SK-MEL-5 (cell line): Measurements from ENCODE around the gene PAK1. TPM values are rescaled to one million over a fixed set of nuclear protein-coding genes. Genes with fewer than 3 reads are reported as not detected.
A peak's percentile ranks its signal among the peaks of the same experiment; 100 is the strongest.

Experiments
- DNase-seq: peaks from one replicate; pipeline ENCODE4 v3.0.0-alpha.2; 2016; ENCODE audit warnings: low read depth, low spot score
- in situ Hi-C: cut with HindIII; loops from 2 replicates; pipeline ENCODE4 v1.10.0; 2016; ENCODE audit warnings: low sequenced_read_pairs, high pct_unique_total_duplicates, low pct_unique_long_range_greater_than_20kb
- total RNA-seq: library from RNA; depleted of rRNA; stranded (reverse); fragments of >200 nt; shearing (Covaris generic); gene quantifications from 2 replicates; pipeline ENCODE4 v1.2.3, GENCODE V29; 2014

PAK1 gene
- total RNA-seq, 1 experiment from 2014 or later: 29.0 TPM

DNA sequence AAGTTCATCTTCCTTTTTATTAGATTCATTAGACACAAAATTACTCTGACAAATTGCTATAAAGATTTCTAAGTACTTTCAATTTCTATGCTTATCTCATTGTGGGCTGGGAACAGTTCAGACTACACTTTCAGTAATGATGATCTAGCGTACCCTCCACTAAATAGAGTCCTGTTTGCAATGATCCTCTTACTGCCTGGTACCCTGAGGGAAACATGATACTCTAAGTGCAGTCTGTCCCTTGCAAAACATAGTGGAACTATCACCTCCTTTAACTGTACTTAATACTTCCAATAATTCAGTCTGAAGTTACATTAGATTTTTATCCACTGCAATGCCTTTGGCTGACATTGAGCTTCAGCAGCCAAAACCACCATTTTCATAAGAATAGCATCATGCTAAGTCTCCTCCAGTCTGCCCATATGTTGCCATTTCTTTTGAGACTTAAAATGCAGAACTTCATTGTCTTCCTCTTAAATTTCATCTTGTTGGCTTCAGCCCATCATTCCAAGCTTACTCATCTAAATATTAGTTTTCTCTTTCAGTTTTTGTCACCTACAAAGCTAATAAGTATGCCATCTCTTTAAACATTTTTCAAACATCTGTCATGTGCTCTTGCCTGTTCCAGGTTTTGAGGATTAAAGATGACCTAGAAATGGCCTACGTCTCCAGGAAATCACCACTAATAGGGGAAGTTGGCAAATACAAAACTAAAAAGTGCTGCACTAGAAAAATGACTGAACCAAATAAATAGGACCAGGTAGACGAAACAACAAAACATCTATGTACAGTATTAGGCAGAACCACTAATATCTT is 55.5 kb downstream of the PAK1 start:
- DNase-seq: no peak
- in situ Hi-C loops: no loop called here

DNA sequence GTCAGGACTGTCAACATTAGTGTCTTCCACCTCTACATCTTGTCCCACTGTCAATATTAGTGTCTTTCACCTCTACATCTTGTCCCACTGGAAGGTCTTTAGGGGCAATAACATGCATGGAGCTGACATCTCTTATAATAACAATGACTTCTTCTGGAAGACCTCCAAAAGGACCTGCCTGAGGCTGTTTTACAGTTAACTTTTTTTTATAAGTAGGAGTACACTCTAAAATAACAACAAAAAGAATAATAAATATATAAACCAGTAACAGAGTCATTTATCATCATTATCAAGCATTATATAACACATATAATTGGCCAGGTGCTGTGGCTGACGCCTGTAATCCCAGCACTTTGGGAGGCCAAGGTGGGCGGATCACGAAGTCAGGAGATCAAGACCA is 57.5 kb downstream of the PAK1 start:
- DNase-seq: no peak
- in situ Hi-C loops: no loop called here

DNA sequence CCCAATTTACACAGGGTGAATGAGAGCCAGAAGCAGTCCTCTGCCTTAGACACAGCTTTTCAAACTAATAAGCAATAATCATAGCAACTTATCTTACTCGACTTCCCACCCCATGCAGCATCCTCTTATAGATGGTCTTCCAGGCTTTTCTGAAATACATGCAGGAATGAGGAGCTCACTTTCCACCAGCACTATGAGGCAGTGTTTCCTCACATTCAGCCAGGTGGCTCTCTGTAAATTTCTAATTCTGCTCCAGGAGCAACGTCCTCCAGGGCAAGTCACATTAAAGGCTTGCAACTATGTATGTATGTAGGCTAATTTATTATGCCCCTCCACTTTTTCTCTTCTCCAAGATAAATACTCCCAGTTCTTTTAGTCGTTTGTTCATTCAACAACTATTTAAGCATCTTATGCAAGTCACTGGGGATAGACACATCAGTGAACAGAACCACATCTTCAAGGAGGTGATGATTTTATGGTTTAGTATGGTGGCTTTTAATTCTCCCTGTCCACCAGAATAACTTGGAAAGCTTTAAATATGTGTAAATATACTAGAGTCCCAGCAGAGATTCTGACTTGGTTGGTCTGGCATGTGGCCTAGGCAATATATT is 59.9 kb downstream of the PAK1 start:
- in situ Hi-C loops: no loop called here
- no peak for DNase-seq

DNA sequence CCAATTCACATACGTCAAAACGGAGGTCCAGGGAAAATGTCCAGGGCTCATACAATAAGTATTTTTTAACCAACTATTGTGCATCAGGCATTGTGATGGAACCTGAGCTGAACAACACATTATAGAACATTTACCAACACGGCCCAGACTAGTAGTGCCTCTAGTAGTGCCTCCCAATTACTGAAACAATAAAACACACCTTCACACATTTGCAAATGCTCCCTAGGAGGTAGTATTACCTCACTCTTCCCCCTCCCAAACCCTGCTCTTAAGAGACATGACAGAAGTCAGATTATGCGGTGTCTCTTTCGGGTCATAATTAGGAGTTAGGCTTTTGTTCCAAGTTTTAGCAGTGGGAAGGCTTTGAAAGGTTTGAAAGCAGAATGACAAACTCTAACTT is 61.1 kb downstream of the PAK1 start:
- in situ Hi-C loops: no loop called here
- no peak for DNase-seq

DNA sequence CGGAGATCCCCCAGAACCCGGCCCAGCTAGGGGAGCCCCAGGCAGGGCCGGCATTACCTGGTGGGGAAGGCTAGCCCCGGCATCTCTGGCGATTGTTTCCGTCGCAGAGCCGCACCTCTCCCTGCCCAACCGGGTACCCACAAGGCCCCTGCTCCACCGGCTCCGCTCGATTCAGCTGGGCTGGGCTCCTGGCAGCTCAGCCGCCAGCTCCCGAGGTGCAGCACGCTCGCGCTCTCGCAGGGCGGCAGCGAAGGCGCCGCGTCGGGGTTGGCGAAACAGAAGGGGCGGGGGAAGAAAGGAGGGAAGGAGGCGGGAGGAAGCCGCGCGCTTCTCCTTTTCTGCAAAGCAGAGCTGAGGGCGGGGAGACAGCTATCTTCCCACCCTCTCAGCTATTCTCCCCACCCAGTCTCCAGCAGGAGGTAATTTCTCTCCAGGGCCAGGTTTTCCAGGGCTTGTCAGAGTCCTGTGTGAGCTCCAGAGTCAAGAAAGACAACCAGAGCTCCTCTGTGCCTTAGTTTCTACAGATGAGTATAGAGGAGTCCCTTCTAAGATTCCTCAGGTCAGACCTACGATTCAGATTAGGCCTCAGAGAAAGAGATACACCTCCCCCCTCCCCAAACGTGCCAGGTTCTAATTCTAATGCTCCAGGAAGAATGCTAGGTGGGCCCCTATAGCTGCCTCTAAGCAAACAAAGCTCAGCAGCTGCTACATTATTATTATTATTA is 62.0 kb downstream of the PAK1 start:
- in situ Hi-C loops: no loop called here
- peak; percentile 71 for DNase-seq

DNA sequence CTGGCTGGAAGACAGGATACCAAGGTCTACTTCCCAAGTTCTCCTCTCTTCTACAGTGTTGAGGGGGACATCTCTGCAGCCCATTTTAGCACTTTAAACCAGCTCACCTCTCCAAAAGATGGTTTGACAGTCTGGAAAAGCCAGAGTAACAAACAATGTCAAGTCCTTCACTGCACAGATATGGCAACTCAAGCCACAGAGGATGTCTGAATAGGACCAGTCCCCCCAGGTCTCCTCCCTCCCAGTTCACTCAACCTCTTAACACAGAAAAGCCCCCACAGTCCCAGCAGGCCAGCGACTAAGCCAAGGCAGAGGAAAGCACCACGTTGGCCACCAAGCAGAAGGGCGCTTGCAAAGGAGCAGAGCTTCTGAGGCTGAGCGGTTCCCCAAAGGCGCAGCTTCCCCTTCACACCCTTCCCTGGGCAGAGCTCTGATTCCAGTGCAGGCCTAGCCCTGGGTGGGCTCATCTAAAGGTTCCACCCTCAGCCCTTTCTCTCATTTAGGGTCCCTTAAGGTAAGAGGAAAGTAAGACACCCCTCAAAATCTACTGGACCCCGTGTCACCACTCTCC is 62.7 kb downstream of the PAK1 start:
- in situ Hi-C loops: no loop called here
- no peak for DNase-seq

DNA sequence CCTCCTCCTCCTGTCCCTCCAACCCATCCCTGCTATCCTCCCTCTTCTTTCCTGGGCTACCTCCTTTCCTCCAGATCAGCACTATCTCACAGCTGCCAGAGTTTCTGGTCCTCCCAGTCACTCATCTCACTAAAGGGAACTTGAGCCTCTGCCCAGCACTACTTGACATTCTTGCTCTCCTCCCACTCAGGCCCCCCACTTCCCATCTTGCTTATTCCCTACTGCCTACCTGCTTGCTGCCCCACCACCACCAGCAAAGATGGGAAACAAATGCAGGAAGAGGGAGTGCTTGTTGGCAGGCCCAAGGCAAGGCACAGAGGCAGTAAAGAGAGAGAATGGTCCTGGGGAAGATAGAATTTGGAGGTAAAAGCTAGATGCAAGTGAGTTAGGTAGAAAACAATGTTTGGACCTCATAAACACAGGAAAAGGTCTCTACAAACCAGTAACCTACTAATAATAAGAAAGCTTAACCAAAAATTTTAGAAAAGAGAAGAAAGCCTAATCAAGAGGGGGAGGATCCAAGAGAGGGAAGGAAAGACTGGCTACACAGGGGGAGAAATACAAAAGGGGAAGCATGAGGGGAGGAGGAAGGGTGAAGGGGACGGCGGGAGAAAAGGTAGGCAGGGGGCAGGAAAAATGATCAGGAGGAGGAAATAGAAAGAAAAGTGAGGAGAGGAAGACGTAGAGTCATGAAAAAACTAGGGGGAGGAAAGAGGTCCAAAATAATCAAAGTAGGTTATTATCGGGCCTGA is 63.6 kb downstream of the PAK1 start:
- in situ Hi-C loops: no loop called here
- DNase-seq: no peak

GRCh38 chr11:77409046-77409445 is 64.8 kb downstream of the PAK1 start:
- in situ Hi-C loops: no loop called here
- DNase-seq: no peak

GRCh38 chr11:77407613-77408012 is 66.3 kb downstream of the PAK1 start:
- in situ Hi-C loops: no loop called here

GRCh38 chr11:77406396-77406795 is 67.5 kb downstream of the PAK1 start:
- in situ Hi-C loops: no loop called here

More at GRCh38 chr11:77407613-77408012, 66.3 kb downstream of the PAK1 start:
- DNase-seq: no peak

GRCh38 chr11:77403211-77403610 is 70.7 kb downstream of the PAK1 start:
- in situ Hi-C loops: no loop called here
- no peak for DNase-seq

More at GRCh38 chr11:77406396-77406795, 67.5 kb downstream of the PAK1 start:
- no peak for DNase-seq

- no peak for DNase-seq
- in situ Hi-C loops: no loop called here
These were observed 71.7 kb downstream of the PAK1 start for GRCh38 chr11:77402218-77402556.

DNA sequence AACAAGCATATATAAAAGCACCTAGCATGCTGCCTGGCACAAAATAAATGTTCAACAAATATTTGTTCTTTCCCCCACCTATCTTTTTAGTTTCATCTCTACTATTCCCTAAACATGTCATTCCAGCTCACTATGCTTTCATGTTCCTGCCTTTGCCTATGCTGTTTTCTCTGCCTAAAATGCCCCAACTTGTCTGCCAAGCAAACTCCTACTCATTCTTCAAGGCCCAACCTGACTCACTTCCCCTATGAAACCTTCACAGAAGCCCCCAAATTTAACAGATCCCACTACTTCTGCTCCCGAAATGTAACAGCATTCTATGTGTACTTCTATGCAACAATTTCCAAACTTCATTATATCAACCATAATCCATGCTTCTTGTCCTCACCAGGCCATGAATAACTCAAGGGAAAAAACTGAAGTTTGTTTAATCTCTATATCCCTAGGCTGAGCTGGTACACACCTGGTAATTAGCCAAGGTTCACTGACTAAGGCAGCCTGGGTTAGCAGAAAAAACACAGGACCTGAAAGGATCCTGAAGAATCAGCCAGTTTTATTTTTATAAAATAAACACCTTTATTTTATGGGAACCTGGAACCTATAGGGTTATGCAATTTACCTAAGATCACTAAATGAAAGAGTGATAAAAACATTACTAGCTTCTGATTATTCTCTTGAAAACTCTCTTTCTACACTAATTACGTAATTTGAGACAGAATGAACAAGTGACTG is 72.2 kb downstream of the PAK1 start:
- in situ Hi-C loops: no loop called here
- DNase-seq: no peak

DNA sequence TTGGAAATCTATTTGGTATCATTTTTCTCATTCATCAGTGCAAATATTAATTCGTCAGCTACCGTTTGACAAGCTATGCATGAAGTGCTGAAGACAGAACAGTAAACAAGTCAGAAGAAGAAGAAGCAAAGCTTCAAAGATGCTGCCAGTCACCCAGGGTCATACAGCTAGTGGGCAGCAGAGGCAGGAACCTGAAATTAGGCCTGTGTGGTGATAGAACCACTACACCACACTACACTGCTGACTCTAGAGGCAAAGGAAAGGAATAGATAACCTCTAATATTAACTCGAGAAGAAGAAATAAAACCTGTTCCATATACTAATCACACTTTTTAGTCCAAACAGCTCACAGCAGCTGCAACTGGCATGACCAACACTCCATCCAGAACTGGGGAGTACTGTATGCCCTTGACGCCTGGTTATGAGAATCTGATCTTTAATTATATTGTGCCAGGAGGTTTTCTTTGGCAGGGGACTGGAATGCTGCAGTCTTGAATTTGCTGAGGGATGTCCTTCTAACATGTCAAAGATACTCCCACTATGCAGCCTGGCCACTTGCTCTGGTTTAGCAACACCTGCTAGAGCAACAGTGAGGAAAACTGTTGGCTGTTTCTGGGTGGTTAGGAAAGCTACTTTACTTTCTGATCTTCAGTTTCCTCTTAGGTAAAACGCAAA is 73.0 kb downstream of the PAK1 start:
- in situ Hi-C loops: no loop called here

GRCh38 chr11:77400271-77400670 is 73.6 kb downstream of the PAK1 start:
- in situ Hi-C loops: no loop called here
- no peak for DNase-seq

More for the DNA sequence above, 73.0 kb downstream of the PAK1 start:
- DNase-seq: no peak

DNA sequence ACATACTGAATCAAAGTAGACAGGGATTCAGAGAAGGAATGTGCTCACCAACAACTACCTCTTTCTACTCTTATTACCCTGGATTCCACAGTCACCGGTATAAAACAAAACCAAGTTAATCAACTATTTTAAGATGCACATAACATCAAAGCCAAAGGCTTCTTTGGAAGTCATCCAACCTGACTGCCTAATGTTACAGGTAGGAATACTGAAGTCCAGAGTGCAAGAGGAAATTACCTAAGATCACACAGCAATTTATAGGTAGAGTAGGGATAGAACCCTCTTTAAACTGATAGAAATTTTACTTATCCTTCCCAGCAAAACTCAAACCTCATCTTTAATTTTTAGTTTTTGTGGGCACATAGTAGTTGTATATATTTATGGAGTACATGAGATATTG is 76.3 kb downstream of the PAK1 start:
- no peak for DNase-seq
- in situ Hi-C loops: no loop called here

GRCh38 chr11:77396911-77397310 is 77.0 kb downstream of the PAK1 start:
- in situ Hi-C loops: no loop called here
- no peak for DNase-seq
